H9 (cell line): Measurements from ENCODE around the gene U2AF1L4. TPM values are rescaled to one million over a fixed set of nuclear protein-coding genes. Genes with fewer than 3 reads are reported as not detected.

ENCODE experiments used
- DNase-seq: peaks from one replicate; pipeline ENCODE4 v3.0.0-alpha.2; 2017
- H2AFZ ChIP-seq: one replicate; pipeline ENCODE4 v1.6.1; 2013; ENCODE audit warnings: mild to moderate bottlenecking, low read length, control low read depth, moderate library complexity
- H2AK5ac ChIP-seq: 2 replicates; pipeline ENCODE4 v1.6.1; 2013; ENCODE audit warnings: low read length, control low read depth, mixed read lengths; ENCODE audit not compliant: insufficient read length
- H2BK120ac ChIP-seq: one replicate; pipeline ENCODE4 v1.6.1; 2013; ENCODE audit warnings: low read depth, mild to moderate bottlenecking, low read length, control low read depth, inconsistent platforms; ENCODE audit not compliant: poor library complexity, severe bottlenecking
- H2BK12ac ChIP-seq: 2 replicates; pipeline ENCODE4 v1.6.1; 2013; ENCODE audit warnings: low read length, control low read depth, mixed read lengths, low read depth; ENCODE audit not compliant: insufficient read length
- H2BK15ac ChIP-seq: 2 replicates; pipeline ENCODE4 v1.6.1; 2013; ENCODE audit warnings: low read depth, low read length, control low read depth
- H2BK20ac ChIP-seq: one replicate; pipeline ENCODE4 v1.6.1; 2013; ENCODE audit warnings: low read depth, mild to moderate bottlenecking, low read length, control low read depth, inconsistent platforms; ENCODE audit not compliant: poor library complexity, severe bottlenecking
- H2BK5ac ChIP-seq: 2 replicates; pipeline ENCODE4 v1.6.1; 2013; ENCODE audit warnings: low read length, control low read depth, mixed read lengths; ENCODE audit not compliant: insufficient read length
- H3K14ac ChIP-seq: 2 replicates; pipeline ENCODE4 v1.6.1; 2013; ENCODE audit warnings: low read length, control low read depth; ENCODE audit not compliant: insufficient read depth
- H3K18ac ChIP-seq: 2 replicates; pipeline ENCODE4 v1.6.1; 2013; ENCODE audit warnings: low read depth, mild to moderate bottlenecking, mixed read lengths, low read length, control low read depth; ENCODE audit not compliant: insufficient read length
- H3K23ac ChIP-seq: 2 replicates; pipeline ENCODE4 v1.6.1; 2013; ENCODE audit warnings: low read length, control low read depth, mixed read lengths, low read depth; ENCODE audit not compliant: insufficient read length
- H3K23me2 ChIP-seq: 2 replicates; pipeline ENCODE4 v1.6.1; 2013; ENCODE audit warnings: low read depth, mild to moderate bottlenecking, mixed read lengths, low read length, control low read depth; ENCODE audit not compliant: insufficient read length, poor library complexity, severe bottlenecking
- H3K27ac ChIP-seq: 2 replicates; pipeline ENCODE4 v1.5.1; 2013; ENCODE audit warnings: low read length, control low read depth, mixed read lengths, low read depth; ENCODE audit not compliant: insufficient read length
- H3K27me3 ChIP-seq: 2 replicates; pipeline ENCODE4 v1.6.1; 2013; ENCODE audit warnings: low read length, control low read depth, inconsistent platforms; ENCODE audit not compliant: insufficient read depth
- H3K4ac ChIP-seq: 2 replicates; pipeline ENCODE4 v1.6.1; 2013; ENCODE audit warnings: low read depth, mild to moderate bottlenecking, control low read depth, inconsistent platforms, low read length, moderate library complexity
- H3K4me1 ChIP-seq: 2 replicates; pipeline ENCODE4 v1.6.1; 2013; ENCODE audit warnings: low read length, control low read depth, inconsistent platforms; ENCODE audit not compliant: insufficient read depth
- H3K4me2 ChIP-seq: 2 replicates; pipeline ENCODE4 v1.6.1; 2013; ENCODE audit warnings: low read length, control low read depth, mixed read lengths; ENCODE audit not compliant: insufficient read length, insufficient read depth
- H3K56ac ChIP-seq: 2 replicates; pipeline ENCODE4 v1.6.1; 2013; ENCODE audit warnings: low read depth, mild to moderate bottlenecking, mixed read lengths, low read length, control low read depth; ENCODE audit not compliant: insufficient read length
- H3K79me1 ChIP-seq: 2 replicates; pipeline ENCODE4 v1.6.1; 2013; ENCODE audit warnings: low read depth, mild to moderate bottlenecking, moderate library complexity, low read length, control low read depth, inconsistent platforms; ENCODE audit not compliant: insufficient read depth, poor library complexity, severe bottlenecking
- H3K79me2 ChIP-seq: 2 replicates; pipeline ENCODE4 v1.6.1; 2013; ENCODE audit warnings: low read length, control low read depth, inconsistent platforms; ENCODE audit not compliant: insufficient read depth
- H3K9ac ChIP-seq: 2 replicates; pipeline ENCODE4 v1.6.1; 2013; ENCODE audit warnings: low read length, control low read depth, mixed read lengths; ENCODE audit not compliant: insufficient read length; ENCODE audit errors: extremely low read depth
- H3K9me3 ChIP-seq: one replicate; pipeline ENCODE4 v1.6.1; 2013; ENCODE audit warnings: low read depth, low read length, inconsistent platforms; ENCODE audit not compliant: control insufficient read depth
- H3T11ph ChIP-seq: one replicate; pipeline ENCODE4 v1.6.1; 2013; ENCODE audit warnings: mild to moderate bottlenecking, low read length, control low read depth, inconsistent platforms
- H4K20me1 ChIP-seq: one replicate; pipeline ENCODE4 v1.6.1; 2013; ENCODE audit not compliant: control insufficient read depth, insufficient read length, insufficient read depth
- H4K5ac ChIP-seq: 2 replicates; pipeline ENCODE4 v1.6.1; 2013; ENCODE audit warnings: low read depth, mild to moderate bottlenecking, mixed read lengths, low read length, control low read depth; ENCODE audit not compliant: insufficient read length
- H4K8ac ChIP-seq: replicated peaks from 2 replicates; pipeline ENCODE4 v1.6.1; 2013; ENCODE audit warnings: low read length, control low read depth, mixed read lengths, low read depth; ENCODE audit not compliant: insufficient read length
- H4K91ac ChIP-seq: 2 replicates; pipeline ENCODE4 v1.6.1; 2013; ENCODE audit warnings: low read depth, mild to moderate bottlenecking, moderate library complexity, mixed read lengths, low read length, control low read depth; ENCODE audit not compliant: insufficient read length
- H3K27ac Mint-ChIP-seq, 3 experiments: 2 replicates in 2 of 3; 3 replicates in 1 of 3; pipeline ENCODE4 v1.8.0; 2020 to 2021; ENCODE audit warnings: mixed read lengths in 3 of 3, mild to moderate bottlenecking in 1 of 3, moderate library complexity in 1 of 3
- H3K27me3 Mint-ChIP-seq: 2 replicates; pipeline ENCODE4 v1.8.0; 2021; ENCODE audit warnings: low read depth, mild to moderate bottlenecking, moderate library complexity, mixed read lengths
- H3K36me3 Mint-ChIP-seq, 3 experiments: 2 replicates in 2 of 3; 3 replicates in 1 of 3; pipeline ENCODE4 v1.8.0; 2020 to 2021; ENCODE audit warnings: low read depth in 3 of 3, mixed read lengths in 3 of 3; ENCODE audit not compliant: insufficient read depth in 1 of 3
- H3K4me1 Mint-ChIP-seq, 2 experiments: 2 replicates each; pipeline ENCODE4 v1.8.0; 2020; ENCODE audit warnings: mixed read lengths in 2 of 2
- H3K4me3 Mint-ChIP-seq, 2 experiments: 2 replicates in 1 of 2; 3 replicates in 1 of 2; pipeline ENCODE4 v1.8.0; 2020 to 2021; ENCODE audit warnings: mild to moderate bottlenecking in 2 of 2, mixed read lengths in 2 of 2, moderate library complexity in 1 of 2
- H3K9me3 Mint-ChIP-seq, 2 experiments: 2 replicates in 1 of 2; 3 replicates in 1 of 2; pipeline ENCODE4 v1.8.0; 2020; ENCODE audit warnings: mild to moderate bottlenecking in 2 of 2, mixed read lengths in 2 of 2, moderate library complexity in 1 of 2
- CTCF ChIP-seq: fragments of 200-600 bp; sonication (generic); conservative IDR thresholded peaks from 3 replicates; pipeline ENCODE4 v1.8.0; 2021; ENCODE audit warnings: antibody characterized with exemption, mild to moderate bottlenecking
- WGBS: extraction: QIAGEN DNeasy Blood & Tissue Kit; methylation state at CpG from one replicate; pipeline ENCODE4 v1.1.7; 2013; ENCODE audit warnings: missing lambda C conversion rate, low lambda C conversion rate, mixed read lengths; ENCODE audit not compliant: insufficient read length; ENCODE audit errors: extremely low coverage; 5-methylcytosine and 5-hydroxymethylcytosine counted together
- total RNA-seq: library from RNA; stranded (reverse); gene quantifications from 2 replicates; pipeline ENCODE4 v1.2.1, GENCODE V29; 2021

The U2AF1L4 gene
- total RNA-seq, 1 experiment from 2014 or later = 16.8 TPM

GRCh38 chr19:35756377-35757230 lies 11.4 kb upstream of the U2AF1L4 start, which contains the start of gene HSPB6:
TSS of gene HSPB6 (minus strand) at chr19:35757029. CDS start at chr19:35757008, 21 bp downstream.
- Histone ChIP-seq H3K27me3 (no peaks in the 10 kb centered on the region), H3T11ph (no peak within 1 kb of the TSS), H2AFZ (no peak within 1 kb of the TSS), H3K4me1 (no peaks in the 10 kb centered on the region), H3K79me1 (no peaks in the 10 kb centered on the region), H4K91ac (no peak within 1 kb of the TSS), H4K5ac (no peak within 1 kb of the TSS), H2AK5ac (no peak within 1 kb of the TSS), H3K9me3 (no peaks in the 10 kb centered on the region), H3K79me2 (no peaks in the 10 kb centered on the region), H3K27ac (no peak within 1 kb of the TSS), H2BK20ac (no peak within 1 kb of the TSS), H2BK120ac (no peak within 1 kb of the TSS), H2BK15ac (no peak within 1 kb of the TSS), H3K23ac (no peak within 1 kb of the TSS), H3K56ac (no peak within 1 kb of the TSS), H3K14ac (peak within 1 kb of the TSS; percentile 73), H3K4me2 (peak within 1 kb of the TSS; percentile 43), H3K23me2 (peaks cover 15% of the 10 kb centered on the region), H3K4ac (no peak within 1 kb of the TSS), H2BK12ac (no peak within 1 kb of the TSS), H4K8ac (no peak within 1 kb of the TSS), H2BK5ac (no peak within 1 kb of the TSS), H3K18ac (no peak within 1 kb of the TSS), H4K20me1 (no peaks in the 10 kb centered on the region), H3K9ac (no peak within 1 kb of the TSS)
- no peaks in the 10 kb centered on the region for H3K9me3 Mint-ChIP-seq
- no peak for TF ChIP-seq CTCF
- H3K27ac Mint-ChIP-seq = peak within 1 kb of the TSS; percentile 68 to 87 (median 86); a peak in 5 of 7 replicates
- H3K36me3 Mint-ChIP-seq = peaks cover 0 to 21% (median 18%) of the 10 kb centered on the region in 3 experiments; a peak in 5 of 7 replicates
- H3K27me3 Mint-ChIP-seq = peaks cover 7% of the 10 kb centered on the region
- H3K4me1 Mint-ChIP-seq = peaks cover 12 to 23% of the 10 kb centered on the region in 2 experiments
- H3K4me3 Mint-ChIP-seq = peak within 1 kb of the TSS; percentile 91 to 95
- no CpG with 5 or more reads among the region's 52 CpGs for WGBS
- peak; percentile 54 for DNase-seq
